ENCODE results near the gene BRAT1. TPM values are rescaled to one million over a fixed set of nuclear protein-coding genes. Genes with fewer than 3 reads are reported as not detected.

Gene BRAT1
- total and polyA plus RNA-seq, 2 experiments from 2014 or later, result 19.2 to 45.0 TPM

- no peak overlapping the region for H3K4me2 ChIP-seq
- no peak overlapping the region for H2AFZ ChIP-seq
- TF ChIP-seq CTCF (IDR thresholded peaks at IDR 0.05; ENCODE audit: poor library complexity), result no peak
- TF ChIP-seq EZH2 (IDR thresholded peaks at IDR 0.05; ENCODE audit: borderline replicate concordance), result no peak
- TF ChIP-seq EZH2phosphoT487 (IDR thresholded peaks at IDR 0.05; ENCODE audit: low read depth, severe bottlenecking, unreplicated experiment), result no peak
- no peak overlapping the region for H3K27ac ChIP-seq
- peaks cover 32% of the 10 kb centered on the region for H3K4me1 ChIP-seq (ENCODE audit: insufficient read depth)
- no peaks in the 10 kb centered on the region for H3K9me2 ChIP-seq (replicated peaks; ENCODE audit: insufficient read depth)
- WGBS (ENCODE audit: low lambda C conversion rate, missing lambda C conversion rate), result 62% methylated on average over 8 of the region's 8 CpGs
- H3K27me3 ChIP-seq, result peaks cover 20% of the 10 kb centered on the region
- no peak for DNase-seq (ENCODE audit: low spot score)
- no peaks in the 10 kb centered on the region for H3K36me3 ChIP-seq (replicated peaks; ENCODE audit: insufficient read depth, low read depth)
- H3K79me2 ChIP-seq, result peaks cover 2% of the 10 kb centered on the region
- H3K9me3 ChIP-seq (ENCODE audit: low read depth), result no peaks in the 10 kb centered on the region
- H4K20me1 ChIP-seq (ENCODE audit: insufficient read depth, poor library complexity, severe bottlenecking), result peaks cover 3% of the 10 kb centered on the region
- no peak overlapping the region for H3K4me3 ChIP-seq
Observed at GRCh38 chr7:2517026-2517425, 38.3 kb downstream of the BRAT1 start.

GRCh38 chr7:2516194-2516555, 39.1 kb downstream of the BRAT1 start:
- Histone ChIP-seq H3K9me3 (ENCODE audit: low read depth) (no peaks in the 10 kb centered on the region), H3K27me3 (peaks cover 14% of the 10 kb centered on the region), H3K9me2 (replicated peaks; ENCODE audit: insufficient read depth) (no peaks in the 10 kb centered on the region), H3K79me2 (no peaks in the 10 kb centered on the region), H4K20me1 (ENCODE audit: insufficient read depth, poor library complexity, severe bottlenecking) (peaks cover 3% of the 10 kb centered on the region), H3K4me1 (ENCODE audit: insufficient read depth) (peaks cover 38% of the 10 kb centered on the region), H3K4me2 (no peak overlapping the region), H2AFZ (no peak overlapping the region), H3K36me3 (replicated peaks; ENCODE audit: insufficient read depth, low read depth) (no peaks in the 10 kb centered on the region), H3K4me3 (no peak overlapping the region), H3K27ac (no peak overlapping the region)
- WGBS (ENCODE audit: low lambda C conversion rate, missing lambda C conversion rate), result 65% methylated on average over 8 of the region's 8 CpGs
- no peak for TF ChIP-seq EZH2phosphoT487 (IDR thresholded peaks at IDR 0.05; ENCODE audit: low read depth, severe bottlenecking, unreplicated experiment)
- TF ChIP-seq CTCF (IDR thresholded peaks at IDR 0.05; ENCODE audit: poor library complexity), result no peak
- TF ChIP-seq EZH2 (IDR thresholded peaks at IDR 0.05; ENCODE audit: borderline replicate concordance), result no peak
- no peak for DNase-seq (ENCODE audit: low spot score)

- 87% methylated on average over 14 of the region's 15 CpGs for WGBS (ENCODE audit: low lambda C conversion rate, missing lambda C conversion rate)
- no peak overlapping the region for H2AFZ ChIP-seq
Observed at GRCh38 chr7:2515424-2516193, 39.7 kb downstream of the BRAT1 start.

More at GRCh38 chr7:2515424-2516193, 39.7 kb downstream of the BRAT1 start:
- TF ChIP-seq CTCF (IDR thresholded peaks at IDR 0.05; ENCODE audit: poor library complexity) (no peak), EZH2phosphoT487 (IDR thresholded peaks at IDR 0.05; ENCODE audit: low read depth, severe bottlenecking, unreplicated experiment) (no peak), EZH2 (IDR thresholded peaks at IDR 0.05; ENCODE audit: borderline replicate concordance) (no peak)
- H3K4me2 ChIP-seq, result no peak overlapping the region
- no peaks in the 10 kb centered on the region for H3K9me2 ChIP-seq (replicated peaks; ENCODE audit: insufficient read depth)
- H3K4me3 ChIP-seq, result no peak overlapping the region
- peaks cover 3% of the 10 kb centered on the region for H4K20me1 ChIP-seq (ENCODE audit: insufficient read depth, poor library complexity, severe bottlenecking)
- no peak for DNase-seq (ENCODE audit: low spot score)
- H3K4me1 ChIP-seq (ENCODE audit: insufficient read depth), result peaks cover 40% of the 10 kb centered on the region
- H3K9me3 ChIP-seq (ENCODE audit: low read depth), result no peaks in the 10 kb centered on the region
- H3K27me3 ChIP-seq, result peaks cover 14% of the 10 kb centered on the region
- H3K27ac ChIP-seq, result no peak overlapping the region
- no peaks in the 10 kb centered on the region for H3K79me2 ChIP-seq
- H3K36me3 ChIP-seq (replicated peaks; ENCODE audit: insufficient read depth, low read depth), result no peaks in the 10 kb centered on the region

All from hepatocyte (in vitro differentiated cells).